HepG2 (cell line): ENCODE data around the gene KIAA1755. TPM values are rescaled to one million over a fixed set of nuclear protein-coding genes. Genes with fewer than 3 reads are reported as not detected.

Experiments used
- ATAC-seq: fragments of 200-7000 bp; cut with Tn5 transposase; 3 replicates; pipeline ENCODE4 v1.9.1; 2020; ENCODE audit warnings: mild to moderate bottlenecking, moderate library complexity
- BruUV-seq: library from RNA; stranded (reverse); fragments of 400-500 nt; replicated peaks from 2 replicates; lab custom pipeline; 2021; lab: Mats Ljungman, UMichigan
- CTCF ChIA-PET: fragments of 300-600 bp; formaldehyde crosslinking; extraction: SDS; loops from one replicate; lab custom pipeline; 2021; ENCODE audit warnings: low total read pairs, inconsistent platforms, low intra/inter-chr PET ratio; lab: Yijun Ruan, JAX
- POLR2A ChIA-PET: fragments of 350-600 bp; sonication (Branson Sonifier 250); formaldehyde crosslinking; loops from one replicate; lab custom pipeline; 2020; ENCODE audit warnings: antibody characterized with exemption, inconsistent platforms; lab: Yijun Ruan, JAX
- DNase-seq: peaks from one replicate; pipeline ENCODE4 v3.0.0-alpha.2; 2015; ENCODE audit warnings: low spot score
- FAIRE-seq: peaks from 3 replicates; lab custom pipeline; 2011; peaks lifted over from hg19 to GRCh38; lab: Jason Lieb, UNC
- H2AFZ ChIP-seq: one replicate; pipeline ENCODE4 v1.6.1; 2011; ENCODE audit warnings: low read length, inconsistent platforms
- H3K27ac ChIP-seq: fragments of 300-600 bp; 3 replicates; pipeline ENCODE4 v1.8.0; 2011; ENCODE audit warnings: mixed run types, mild to moderate bottlenecking, mixed read lengths, low read length, inconsistent platforms; ENCODE audit not compliant: insufficient read depth; ENCODE audit errors: extremely low read length
- H3K27me3 ChIP-seq, 2 experiments: fragments of 200-600 bp in 1 of 2; 2 replicates in 1 of 2; 3 replicates in 1 of 2; pipeline versions ENCODE4 v1.6.0 to v1.8.0; 2011; ENCODE audit warnings: low read length in 2 of 2, mild to moderate bottlenecking in 2 of 2, moderate library complexity in 2 of 2, inconsistent platforms in 1 of 2; ENCODE audit not compliant: insufficient read depth in 2 of 2, control insufficient read depth in 1 of 2
- H3K36me3 ChIP-seq, 2 experiments: fragments of 200-600 bp in 1 of 2; replicated peaks in 1 of 2; 2 replicates in 1 of 2; 3 replicates in 1 of 2; pipeline versions ENCODE4 v1.5.1 to v1.8.0; 2011; ENCODE audit warnings: low read length in 2 of 2, inconsistent platforms in 1 of 2; ENCODE audit not compliant: insufficient read depth in 2 of 2, control insufficient read depth in 1 of 2
- H3K4me1 ChIP-seq: 2 replicates; pipeline ENCODE4 v1.5.1; 2012; ENCODE audit warnings: low read length, inconsistent platforms; ENCODE audit not compliant: insufficient read depth
- H3K4me2 ChIP-seq: 2 replicates; pipeline ENCODE4 v1.6.0; 2011; ENCODE audit warnings: low read depth, low read length, inconsistent platforms
- H3K4me3 ChIP-seq, 3 experiments: fragments of 200-600 bp in 1 of 3; sonication (generic), shearing (Covaris generic) in 1 of 3; replicated peaks in 1 of 3; 2 replicates each; pipeline ENCODE4 v1.5.1; 2011 to 2016; ENCODE audit warnings: low read length in 3 of 3, inconsistent platforms in 2 of 3, low read depth in 2 of 3, mild to moderate bottlenecking in 2 of 3, control low read depth in 1 of 3, mixed read lengths in 1 of 3; ENCODE audit not compliant: insufficient read depth in 1 of 3
- H3K79me2 ChIP-seq: one replicate; pipeline ENCODE4 v1.6.1; 2011; ENCODE audit warnings: low read length, inconsistent platforms; ENCODE audit not compliant: insufficient read depth
- H3K9ac ChIP-seq: 2 replicates; pipeline ENCODE4 v1.6.0; 2011; ENCODE audit warnings: mild to moderate bottlenecking, low read depth, low read length, inconsistent platforms; ENCODE audit not compliant: insufficient read depth
- H3K9me3 ChIP-seq: 2 replicates; pipeline ENCODE4 v1.5.1; 2012; ENCODE audit warnings: mild to moderate bottlenecking, low read length
- H4K20me1 ChIP-seq: 2 replicates; pipeline ENCODE4 v1.6.0; 2011; ENCODE audit warnings: inconsistent platforms, mild to moderate bottlenecking, low read length, moderate library complexity; ENCODE audit not compliant: insufficient read depth
- ASH2L ChIP-seq: fragments of 300-600, 200-600 bp; sonication (generic); IDR thresholded peaks from 2 replicates; pipeline ENCODE4 v1.7.0; 2017; ENCODE audit warnings: low read depth, mild to moderate bottlenecking, moderate library complexity, mixed read lengths, low read length; ENCODE audit not compliant: insufficient read length
- ELF3 ChIP-seq: IDR thresholded peaks from 2 replicates; pipeline ENCODE4 v1.6.1; 2016; ENCODE audit warnings: missing genetic modification reagents, missing compliant biosample characterization
- ISL2 ChIP-seq: sonication (generic); formaldehyde crosslinking; IDR thresholded peaks from 2 replicates; pipeline ENCODE4 v1.5.0; 2020; ENCODE audit warnings: missing genetic modification reagents
- JUN ChIP-seq: sonication (generic); formaldehyde crosslinking; IDR thresholded peaks from 2 replicates; pipeline ENCODE4 v1.4.0; 2020; ENCODE audit warnings: mild to moderate bottlenecking, missing genetic modification reagents
- MAZ ChIP-seq, 2 experiments: sonication (generic) in 1 of 2; formaldehyde crosslinking in 1 of 2; IDR thresholded peaks; 2 replicates each; pipeline versions ENCODE4 v1.5.0 to v1.6.1; 2012 to 2020; ENCODE audit warnings: low read depth in 2 of 2, mild to moderate bottlenecking in 2 of 2, borderline replicate concordance in 1 of 2, improper control_type of control experiment in 1 of 2, low read length in 1 of 2, missing genetic modification reagents in 1 of 2, moderate library complexity in 1 of 2
- SRSF9 ChIP-seq: fragments of 200-400 bp; formaldehyde crosslinking; IDR thresholded peaks from 2 replicates; pipeline ENCODE4 v1.6.1; 2018; ENCODE audit warnings: borderline replicate concordance, mild to moderate bottlenecking, low read depth, low read length; ENCODE audit not compliant: insufficient read depth, poor library complexity, severe bottlenecking
- ZC3H13 ChIP-seq: sonication (generic); formaldehyde crosslinking; IDR thresholded peaks from 2 replicates; pipeline ENCODE4 v1.8.1; 2023; ENCODE audit warnings: mild to moderate bottlenecking, missing genetic modification reagents, moderate library complexity
- ZNF180 ChIP-seq: sonication (generic); formaldehyde crosslinking; IDR thresholded peaks from 2 replicates; pipeline ENCODE4 v1.4.0; 2020; ENCODE audit warnings: low read depth, missing genetic modification reagents, borderline replicate concordance
- ZNF383 ChIP-seq: sonication (generic); formaldehyde crosslinking; IDR thresholded peaks from 2 replicates; pipeline ENCODE4 v1.4.0; 2020; ENCODE audit warnings: missing genetic modification reagents, mild to moderate bottlenecking, borderline replicate concordance
- ZNF619 ChIP-seq: sonication (generic); formaldehyde crosslinking; IDR thresholded peaks from 2 replicates; pipeline ENCODE4 v1.4.0; 2020; ENCODE audit warnings: mild to moderate bottlenecking, missing genetic modification reagents
- WGBS: methylation state at CpG from one replicate; pipeline ENCODE4 v1.1.6; 2017; ENCODE audit warnings: low lambda C conversion rate; 5-methylcytosine and 5-hydroxymethylcytosine counted together
- in situ Hi-C: cut with HindIII; loops from 2 replicates; pipeline ENCODE4 v1.10.0; 2017; ENCODE audit warnings: low pct_unique_long_range_greater_than_20kb; ENCODE audit not compliant: extremely low pct_ligation_motif_present
- intact Hi-C: fragments of 100-400 bp; cut with micrococcal nuclease; formaldehyde crosslinking; loops from one replicate; pipeline ENCODE4 v1.10.0; 2022; ENCODE audit not compliant: unreplicated experiment
- polyA plus RNA-seq, 8 experiments: library from polyadenylated mRNA; depleted of rRNA in 3 of 8; stranded (reverse) in 7 of 8; unstranded in 1 of 8; fragments of >200 nt; fragmentation: Illumina TruSeq in 4 of 8; extraction: Trizol in 4 of 8; gene quantifications; 2 replicates each; pipeline versions ENCODE4 v1.2.1 to v1.2.3, GENCODE V29; 2011 to 2016; ENCODE audit warnings: low read depth in 4 of 8, missing spikeins in 1 of 8, mixed read lengths in 1 of 8; ENCODE audit not compliant: insufficient read depth in 1 of 8
- total RNA-seq, 5 experiments: library from RNA; depleted of rRNA; stranded (reverse); fragments of >200 nt; fragmentation: Illumina TruSeq; extraction: Trizol; gene quantifications; 2 replicates each; pipeline ENCODE4 v1.2.3, GENCODE V29; 2016; ENCODE audit warnings: low read depth in 1 of 5
- TF ChIP-seq, protein P1 (sequence below): sonication (generic); formaldehyde crosslinking; IDR thresholded peaks from 2 replicates; pipeline ENCODE4 v1.4.0; 2020; ENCODE audit warnings: missing genetic modification reagents
- TF ChIP-seq, protein P2 (sequence below): IDR thresholded peaks from 2 replicates; pipeline ENCODE4 v1.6.1; 2016; ENCODE audit warnings: missing biosample characterization, missing genetic modification reagents, low read depth

Gene KIAA1755
- total and polyA plus RNA-seq, 2 of the 13 experiments (the other 11 are each of a cell fraction or from before 2014, with no cell fraction given), result 0.04 TPM; not detected in 1

DNA sequence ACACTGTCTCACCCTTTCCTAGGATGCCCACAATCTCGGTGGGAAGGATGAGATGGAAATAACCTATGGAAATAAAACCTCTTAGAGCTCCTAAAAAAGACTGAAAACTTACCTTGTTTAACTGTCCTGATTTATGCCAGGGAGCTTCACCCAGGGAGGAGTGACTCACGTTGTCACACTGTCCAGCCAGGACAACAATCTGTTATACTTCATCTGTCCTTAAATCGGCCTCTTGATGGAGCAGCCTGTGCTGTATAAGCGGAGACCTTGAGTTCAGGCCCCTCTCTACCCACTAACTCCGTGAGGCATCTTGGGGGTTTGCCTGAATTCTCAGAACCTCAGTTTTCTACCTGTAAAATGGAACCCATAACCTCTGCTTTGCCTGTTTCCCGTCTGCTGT, 9.2 kb upstream of the KIAA1755 start (continued):
- TF ChIP-seq ZC3H13 (CRISPR knock-in tag), result no peak
- TF ChIP-seq ZNF619, result no peak

DNA sequence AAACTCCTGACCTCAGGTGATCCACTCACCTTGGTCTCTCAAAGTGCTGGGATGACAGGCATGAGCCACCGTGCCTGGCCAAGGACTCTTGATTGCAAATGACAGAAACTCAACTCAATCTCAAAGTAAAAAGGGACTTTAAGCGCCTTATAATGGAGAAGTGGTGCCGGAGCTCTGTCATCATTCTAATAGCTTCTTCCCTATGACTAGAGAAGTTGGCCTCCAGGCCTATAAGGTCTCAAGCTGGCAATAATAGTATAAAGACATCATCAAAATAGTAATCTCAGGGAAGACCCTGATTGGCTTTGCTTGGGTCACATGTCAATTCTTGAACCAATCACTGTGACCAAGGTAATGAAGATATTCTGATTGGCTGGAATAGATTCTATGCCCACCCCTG, 8.5 kb upstream of the KIAA1755 start:
- in situ Hi-C loops (no loop called here), intact Hi-C loops (no loop called here)
- H3K36me3 ChIP-seq, result no peaks in the 10 kb centered on the region
- H3K27ac ChIP-seq, result no peak overlapping the region
- ChIA-PET CTCF (no interaction called here), POLR2A (no interaction called here)
- 67% methylated on average over 3 of the region's 3 CpGs for WGBS
- H3K9ac ChIP-seq, result no peak overlapping the region
- DNase-seq (no peak), FAIRE-seq (no peak), ATAC-seq (no peak)
- no peaks in the 10 kb centered on the region for H3K4me1 ChIP-seq
- no peaks in the 10 kb centered on the region for H4K20me1 ChIP-seq
- H3K9me3 ChIP-seq, result no peaks in the 10 kb centered on the region
- H3K79me2 ChIP-seq, result no peaks in the 10 kb centered on the region
- H3K4me3 ChIP-seq, result no peak overlapping the region
- BruUV-seq, result no TSS peak
- TF ChIP-seq SRSF9 (no peak), MAZ (IDR thresholded peaks at IDR 0.05; ENCODE audit: borderline replicate concordance, low read depth, low read length) (no peak), MAZ (CRISPR knock-in tag; IDR thresholded peaks at IDR 0.05; ENCODE audit: low read depth) (no peak), ZNF180 (CRISPR knock-in tag) (no peak), ASH2L (no peak), ELF3 (CRISPR knock-in tag) (no peak), ISL2 (CRISPR knock-in tag) (no peak), ZNF383 (CRISPR knock-in tag) (no peak), JUN (CRISPR knock-in tag) (no peak)
- TF ChIP-seq, protein P1, sequence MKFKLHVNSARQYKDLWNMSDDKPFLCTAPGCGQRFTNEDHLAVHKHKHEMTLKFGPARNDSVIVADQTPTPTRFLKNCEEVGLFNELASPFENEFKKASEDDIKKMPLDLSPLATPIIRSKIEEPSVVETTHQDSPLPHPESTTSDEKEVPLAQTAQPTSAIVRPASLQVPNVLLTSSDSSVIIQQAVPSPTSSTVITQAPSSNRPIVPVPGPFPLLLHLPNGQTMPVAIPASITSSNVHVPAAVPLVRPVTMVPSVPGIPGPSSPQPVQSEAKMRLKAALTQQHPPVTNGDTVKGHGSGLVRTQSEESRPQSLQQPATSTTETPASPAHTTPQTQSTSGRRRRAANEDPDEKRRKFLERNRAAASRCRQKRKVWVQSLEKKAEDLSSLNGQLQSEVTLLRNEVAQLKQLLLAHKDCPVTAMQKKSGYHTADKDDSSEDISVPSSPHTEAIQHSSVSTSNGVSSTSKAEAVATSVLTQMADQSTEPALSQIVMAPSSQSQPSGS (CRISPR knock-in tag), result no peak
- TF ChIP-seq, protein P2, sequence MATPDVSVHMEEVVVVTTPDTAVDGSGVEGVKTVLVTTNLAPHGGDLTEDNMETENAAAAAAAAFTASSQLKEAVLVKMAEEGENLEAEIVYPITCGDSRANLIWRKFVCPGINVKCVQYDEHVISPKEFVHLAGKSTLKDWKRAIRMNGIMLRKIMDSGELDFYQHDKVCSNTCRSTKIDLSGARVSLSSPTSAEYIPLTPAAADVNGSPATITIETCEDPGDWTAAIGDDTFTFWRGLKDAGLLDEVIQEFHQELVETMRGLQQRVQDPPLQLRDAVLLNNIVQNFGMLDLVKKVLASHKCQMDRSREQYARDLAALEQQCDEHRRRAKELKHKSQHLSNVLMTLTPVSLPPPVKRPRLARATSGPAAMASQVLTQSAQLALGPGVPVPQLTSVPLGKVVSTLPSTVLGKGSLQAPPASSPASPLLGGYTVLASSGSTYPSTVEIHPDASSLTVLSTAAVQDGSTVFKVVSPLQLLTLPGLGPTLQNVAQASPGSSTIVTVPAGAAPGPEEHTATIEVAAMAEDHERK (CRISPR knock-in tag), result no peak
- no peak overlapping the region for H2AFZ ChIP-seq
- H3K27me3 ChIP-seq, result peaks cover 1 to 6% of the 10 kb centered on the region in 2 experiments; a peak in 1 of 5 replicates
- no peak overlapping the region for H3K4me2 ChIP-seq
